A549 (cell line): Measurements from ENCODE around the gene ARPC5L. TPM values are rescaled to one million over a fixed set of nuclear protein-coding genes. Genes with fewer than 3 reads are reported as not detected.

Experiments
- polyA plus RNA-seq, 4 experiments: library from polyadenylated mRNA; depleted of rRNA in 3 of 4; stranded (reverse); fragments of >200 nt; fragmentation: RNase III in 1 of 4; extraction: RNeasy Plus Mini Kit Qiagen cat#74134 plus additional on column Dnase treatment in 1 of 4; gene quantifications; 2 replicates in 3 of 4; 3 replicates in 1 of 4; pipeline ENCODE4 v1.2.3, GENCODE V29; 2011 to 2017
- small RNA-seq, 6 experiments: library from RNA; depleted of rRNA; stranded (forward); fragments of <200 nt; gene quantifications; one replicate each; pipeline ENCODE3, GENCODE V24; 2012

Gene ARPC5L
- polyA plus RNA-seq, 2 of the 4 experiments (the other 2 are of a cell fraction): 59.4 to 62.8 TPM

Small RNA genes within 50 kb of the gene (small RNA-seq; reads per million reads assigned to genes)
- gene RNU4-82P: 0 reads per million in 6 experiments

Other genes starting within 250 kb of the ARPC5L start
- gene NR6A1, start 90.8 kb upstream of the ARPC5L start, polyA plus RNA-seq (2011; rRNA removed): 3.3 and 4.1 TPM in 2 replicates
- gene NR6A1, start 90.8 kb upstream of the ARPC5L start, polyA plus RNA-seq (2017; fragmentation: RNase III; extraction: RNeasy Plus Mini Kit Qiagen cat#74134 plus additional on column Dnase treatment): 1.7 to 1.8 TPM (median 1.7 TPM) in 3 replicates
- 8.2 and 11.8 TPM in 2 replicates for gene OLFML2A, start 85.0 kb upstream of the ARPC5L start, polyA plus RNA-seq (2011; rRNA removed)
- 11.3 to 16.2 TPM (median 14.5 TPM) in 3 replicates for gene OLFML2A, start 85.0 kb upstream of the ARPC5L start, polyA plus RNA-seq (2017; fragmentation: RNase III; extraction: RNeasy Plus Mini Kit Qiagen cat#74134 plus additional on column Dnase treatment)
- not detected in 2 replicates for gene WDR38, start 8.7 kb upstream of the ARPC5L start, polyA plus RNA-seq (2011; rRNA removed)
- 0.12 TPM in 1 of 3 replicates, not detected in the others for gene WDR38, start 8.7 kb upstream of the ARPC5L start, polyA plus RNA-seq (2017; fragmentation: RNase III; extraction: RNeasy Plus Mini Kit Qiagen cat#74134 plus additional on column Dnase treatment)
- 3,076 and 3,452 TPM in 2 replicates for gene RPL35, start 173 bp upstream of the ARPC5L start, polyA plus RNA-seq (2011; rRNA removed)
- 2,179 to 2,449 TPM (median 2,307 TPM) in 3 replicates for gene RPL35, start 173 bp upstream of the ARPC5L start, polyA plus RNA-seq (2017; fragmentation: RNase III; extraction: RNeasy Plus Mini Kit Qiagen cat#74134 plus additional on column Dnase treatment)
- 19.4 and 29.5 TPM in 2 replicates for gene GOLGA1, start 79.0 kb downstream of the ARPC5L start, polyA plus RNA-seq (2011; rRNA removed)
- gene GOLGA1, start 79.0 kb downstream of the ARPC5L start, polyA plus RNA-seq (2017; fragmentation: RNase III; extraction: RNeasy Plus Mini Kit Qiagen cat#74134 plus additional on column Dnase treatment): 10.0 to 10.9 TPM (median 10.5 TPM) in 3 replicates